HEK293 (cell line): ENCODE data around the gene PLD3.
A peak's percentile ranks its signal among the peaks of the same experiment; 100 is the strongest.

Experiments used
- BCL11B ChIP-seq: fragments of 450-650 bp; formaldehyde crosslinking; IDR thresholded peaks from 2 replicates; pipeline ENCODE4 v1.5.1; 2016; ENCODE audit warnings: low read depth, missing biosample characterization, missing genetic modification characterization
- GLI2 ChIP-seq: fragments of 450-650 bp; formaldehyde crosslinking; IDR thresholded peaks from 2 replicates; pipeline ENCODE4; 2017; ENCODE audit warnings: missing biosample characterization, missing genetic modification characterization, low read depth, borderline replicate concordance
- KLF10 ChIP-seq: fragments of 450-650 bp; IDR thresholded peaks from 2 replicates; pipeline ENCODE4 v1.5.1; 2018; ENCODE audit warnings: missing biosample characterization, mild to moderate bottlenecking, missing genetic modification characterization
- SCRT1 ChIP-seq: fragments of 450-650 bp; formaldehyde crosslinking; IDR thresholded peaks from 2 replicates; pipeline ENCODE4 v1.5.1; 2016; ENCODE audit warnings: missing biosample characterization, missing genetic modification characterization, borderline replicate concordance
- SCRT2 ChIP-seq: fragments of 450-650 bp; formaldehyde crosslinking; IDR thresholded peaks from 2 replicates; pipeline ENCODE4 v1.5.1; 2016; ENCODE audit warnings: missing biosample characterization, missing genetic modification characterization
- SP7 ChIP-seq: fragments of 450-650 bp; formaldehyde crosslinking; IDR thresholded peaks from 2 replicates; pipeline ENCODE4 v1.5.1; 2016; ENCODE audit warnings: missing biosample characterization, missing genetic modification characterization
- ZBTB17 ChIP-seq: fragments of 450-650 bp; formaldehyde crosslinking; IDR thresholded peaks from 2 replicates; pipeline ENCODE4 v1.5.1; 2016; ENCODE audit warnings: missing biosample characterization, missing genetic modification characterization
- ZBTB8A ChIP-seq: fragments of 450-650 bp; formaldehyde crosslinking; IDR thresholded peaks from 2 replicates; pipeline ENCODE4 v1.5.1; 2016; ENCODE audit warnings: missing biosample characterization, missing genetic modification characterization
- ZFHX2 ChIP-seq: fragments of 450-650 bp; formaldehyde crosslinking; conservative IDR thresholded peaks from 2 replicates; pipeline ENCODE4 v1.5.1; 2016; ENCODE audit warnings: missing biosample characterization, missing genetic modification characterization
- ZNF157 ChIP-seq: fragments of 450-650 bp; formaldehyde crosslinking; IDR thresholded peaks from 2 replicates; pipeline ENCODE4 v1.5.1; 2016; ENCODE audit warnings: missing biosample characterization, missing genetic modification characterization
- ZNF16 ChIP-seq: fragments of 450-650 bp; formaldehyde crosslinking; IDR thresholded peaks from 2 replicates; pipeline ENCODE4 v1.5.1; 2016; ENCODE audit warnings: low read depth, missing biosample characterization, missing genetic modification characterization
- ZNF169 ChIP-seq: fragments of 450-650 bp; formaldehyde crosslinking; IDR thresholded peaks from 2 replicates; pipeline ENCODE4 v1.5.1; 2016; ENCODE audit warnings: missing biosample characterization, missing genetic modification characterization
- ZNF214 ChIP-seq: fragments of 450-650 bp; formaldehyde crosslinking; IDR thresholded peaks from 2 replicates; pipeline ENCODE4 v1.5.1; 2017; ENCODE audit warnings: missing biosample characterization, mild to moderate bottlenecking, missing genetic modification characterization, borderline replicate concordance
- ZNF223 ChIP-seq: fragments of 450-650 bp; formaldehyde crosslinking; IDR thresholded peaks from 2 replicates; pipeline ENCODE4 v1.5.1; 2016; ENCODE audit warnings: missing biosample characterization, missing genetic modification characterization
- ZNF23 ChIP-seq: fragments of 450-650 bp; formaldehyde crosslinking; IDR thresholded peaks from 2 replicates; pipeline ENCODE4 v1.5.1; 2016; ENCODE audit warnings: missing biosample characterization, missing genetic modification characterization, borderline replicate concordance
- ZNF302 ChIP-seq: fragments of 450-650 bp; formaldehyde crosslinking; IDR thresholded peaks from 2 replicates; pipeline ENCODE4 v1.5.1; 2016; ENCODE audit warnings: missing biosample characterization, missing genetic modification characterization, low read depth
- ZNF311 ChIP-seq: fragments of 450-650 bp; formaldehyde crosslinking; IDR thresholded peaks from 2 replicates; pipeline ENCODE4 v1.5.1; 2017; ENCODE audit warnings: missing biosample characterization, missing genetic modification characterization, borderline replicate concordance
- ZNF324 ChIP-seq: fragments of 450-650 bp; formaldehyde crosslinking; IDR thresholded peaks from 2 replicates; pipeline ENCODE4 v1.5.1; 2016; ENCODE audit warnings: missing biosample characterization, missing genetic modification characterization
- ZNF366 ChIP-seq: fragments of 450-650 bp; formaldehyde crosslinking; conservative IDR thresholded peaks from 2 replicates; pipeline ENCODE4 v1.5.1; 2016; ENCODE audit warnings: missing biosample characterization, missing genetic modification characterization
- ZNF514 ChIP-seq: fragments of 450-650 bp; formaldehyde crosslinking; IDR thresholded peaks from 2 replicates; pipeline ENCODE4 v1.5.1; 2016; ENCODE audit warnings: missing biosample characterization, missing genetic modification characterization
- ZNF530 ChIP-seq: fragments of 450-650 bp; formaldehyde crosslinking; IDR thresholded peaks from 2 replicates; pipeline ENCODE4 v1.5.1; 2016; ENCODE audit warnings: low read depth, missing biosample characterization, missing genetic modification characterization
- ZNF548 ChIP-seq: fragments of 450-650 bp; formaldehyde crosslinking; IDR thresholded peaks from 2 replicates; pipeline ENCODE4 v1.5.1; 2016; ENCODE audit warnings: missing biosample characterization, missing genetic modification characterization
- ZNF549 ChIP-seq: fragments of 450-650 bp; IDR thresholded peaks from 2 replicates; pipeline ENCODE4 v1.5.1; 2018; ENCODE audit warnings: missing biosample characterization, missing genetic modification characterization, mild to moderate bottlenecking, inconsistent platforms, moderate library complexity
- ZNF610 ChIP-seq: fragments of 450-650 bp; formaldehyde crosslinking; IDR thresholded peaks from 2 replicates; pipeline ENCODE4 v1.5.1; 2016; ENCODE audit warnings: missing biosample characterization, missing genetic modification characterization, borderline replicate concordance
- ZNF626 ChIP-seq: fragments of 450-650 bp; sonication (Bioruptor Pico); formaldehyde crosslinking; IDR thresholded peaks from 2 replicates; pipeline ENCODE4 v1.5.1; 2018; ENCODE audit warnings: missing biosample characterization, missing genetic modification characterization, inconsistent platforms
- ZNF777 ChIP-seq: fragments of 450-650 bp; formaldehyde crosslinking; IDR thresholded peaks from 2 replicates; pipeline ENCODE4 v1.5.1; 2017; ENCODE audit warnings: missing biosample characterization, missing genetic modification characterization, borderline replicate concordance
- ZNF837 ChIP-seq: fragments of 450-650 bp; formaldehyde crosslinking; IDR thresholded peaks from 2 replicates; pipeline ENCODE4 v1.5.1; 2016; ENCODE audit warnings: missing biosample characterization, missing genetic modification characterization
- ZSCAN30 ChIP-seq: fragments of 450-650 bp; IDR thresholded peaks from 2 replicates; pipeline ENCODE4 v1.5.1; 2018; ENCODE audit warnings: missing biosample characterization, mild to moderate bottlenecking, missing genetic modification characterization, moderate library complexity
- TF ChIP-seq, protein P1 (sequence below): fragments of 450-650 bp; formaldehyde crosslinking; IDR thresholded peaks from 2 replicates; pipeline ENCODE4 v1.5.1; 2016; ENCODE audit warnings: missing biosample characterization, missing genetic modification characterization
- TF ChIP-seq, protein P2 (sequence below): sonication (generic); formaldehyde crosslinking; IDR thresholded peaks from 2 replicates; pipeline ENCODE4 v1.8.1; 2022; ENCODE audit warnings: mild to moderate bottlenecking, moderate library complexity, missing genetic modification reagents
- TF ChIP-seq, protein P3 (sequence below): fragments of 450-650 bp; formaldehyde crosslinking; IDR thresholded peaks from 2 replicates; pipeline ENCODE4 v1.5.1; 2017; ENCODE audit warnings: missing biosample characterization, mild to moderate bottlenecking, missing genetic modification characterization, moderate library complexity
- TF ChIP-seq, protein P4 (sequence below): fragments of 450-650 bp; formaldehyde crosslinking; IDR thresholded peaks from 2 replicates; pipeline ENCODE4 v1.5.1; 2017; ENCODE audit warnings: missing biosample characterization, missing genetic modification characterization
- TF ChIP-seq, protein P5 (sequence below): IDR thresholded peaks from 2 replicates; pipeline ENCODE4 v1.6.1; 2011; ENCODE audit warnings: mild to moderate bottlenecking, low read depth, low read length, borderline replicate concordance
- TF ChIP-seq, protein P6 (sequence below): fragments of 450-650 bp; formaldehyde crosslinking; IDR thresholded peaks from 2 replicates; pipeline ENCODE4 v1.5.1; 2016; ENCODE audit warnings: missing biosample characterization, missing genetic modification characterization

Gene PLD3

DNA sequence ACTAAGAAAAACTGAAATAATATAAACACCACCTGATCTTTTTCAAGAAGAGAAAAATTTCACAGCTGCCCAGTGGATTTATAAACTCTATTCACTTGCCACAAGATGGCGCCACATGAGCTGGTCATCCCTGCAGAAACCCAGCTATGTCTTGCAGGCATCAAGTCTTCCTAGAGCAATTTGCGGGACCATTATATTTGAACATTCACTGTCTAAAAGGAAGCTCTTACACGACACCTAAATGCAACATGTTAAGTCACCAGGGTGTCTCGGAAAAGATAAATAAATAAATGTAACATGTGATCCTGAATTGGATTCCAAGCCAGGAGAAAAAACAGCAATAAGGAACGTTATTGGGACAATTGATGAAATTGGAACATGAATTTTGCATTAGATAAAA lies 43.1 kb upstream of the PLD3 start (continued):
- TF ChIP-seq ZNF16 (no peak), ZNF610 (tag by site-specific recombination) (no peak), ZNF214 (no peak), ZNF530 (tag by site-specific recombination) (no peak), ZSCAN30 (tag by site-specific recombination) (0 out of 2 replicates have a peak, but pooled peaks have one; percentile 59), ZNF626 (0 out of 2 replicates have a peak, but pooled peaks have one; percentile 16), ZNF223 (tag by site-specific recombination) (no peak), ZNF157 (tag by site-specific recombination) (no peak), ZBTB8A (no peak), GLI2 (tag by site-specific recombination) (no peak), SCRT1 (tag by site-specific recombination) (no peak), ZNF777 (tag by site-specific recombination) (no peak), ZNF169 (tag by site-specific recombination) (no peak), ZBTB17 (tag by site-specific recombination) (peak; percentile 66; the same call in 1 of the 2 replicates), ZNF514 (tag by site-specific recombination) (no peak), ZNF311 (no peak), ZNF366 (tag by site-specific recombination) (no peak), ZNF549 (tag by site-specific recombination) (no peak), ZNF548 (tag by site-specific recombination) (no peak), KLF10 (tag by site-specific recombination) (peak; percentile 42; the same call in 1 of the 2 replicates), ZFHX2 (tag by site-specific recombination) (no peak), ZNF302 (no peak), ZNF324 (tag by site-specific recombination) (no peak), ZNF837 (tag by site-specific recombination) (no peak), SP7 (tag by site-specific recombination) (0 out of 2 replicates have a peak, but pooled peaks have one; percentile 49), BCL11B (tag by site-specific recombination) (no peak), ZNF23 (no peak), SCRT2 (tag by site-specific recombination) (peak; percentile 74)
- TF ChIP-seq, protein P1, sequence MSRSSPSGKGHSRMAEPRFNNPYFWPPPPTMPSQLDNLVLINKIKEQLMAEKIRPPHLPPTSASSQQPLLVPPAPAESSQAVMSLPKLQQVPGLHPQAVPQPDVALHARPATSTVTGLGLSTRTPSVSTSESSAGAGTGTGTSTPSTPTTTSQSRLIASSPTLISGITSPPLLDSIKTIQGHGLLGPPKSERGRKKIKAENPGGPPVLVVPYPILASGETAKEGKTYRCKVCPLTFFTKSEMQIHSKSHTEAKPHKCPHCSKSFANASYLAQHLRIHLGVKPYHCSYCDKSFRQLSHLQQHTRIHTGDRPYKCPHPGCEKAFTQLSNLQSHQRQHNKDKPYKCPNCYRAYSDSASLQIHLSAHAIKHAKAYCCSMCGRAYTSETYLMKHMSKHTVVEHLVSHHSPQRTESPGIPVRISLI (tag by site-specific recombination) = no peak
- TF ChIP-seq, protein P2, sequence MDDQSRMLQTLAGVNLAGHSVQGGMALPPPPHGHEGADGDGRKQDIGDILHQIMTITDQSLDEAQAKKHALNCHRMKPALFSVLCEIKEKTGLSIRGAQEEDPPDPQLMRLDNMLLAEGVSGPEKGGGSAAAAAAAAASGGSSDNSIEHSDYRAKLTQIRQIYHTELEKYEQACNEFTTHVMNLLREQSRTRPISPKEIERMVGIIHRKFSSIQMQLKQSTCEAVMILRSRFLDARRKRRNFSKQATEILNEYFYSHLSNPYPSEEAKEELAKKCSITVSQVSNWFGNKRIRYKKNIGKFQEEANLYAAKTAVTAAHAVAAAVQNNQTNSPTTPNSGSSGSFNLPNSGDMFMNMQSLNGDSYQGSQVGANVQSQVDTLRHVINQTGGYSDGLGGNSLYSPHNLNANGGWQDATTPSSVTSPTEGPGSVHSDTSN (CRISPR knock-in tag) = no peak
- TF ChIP-seq, protein P3, sequence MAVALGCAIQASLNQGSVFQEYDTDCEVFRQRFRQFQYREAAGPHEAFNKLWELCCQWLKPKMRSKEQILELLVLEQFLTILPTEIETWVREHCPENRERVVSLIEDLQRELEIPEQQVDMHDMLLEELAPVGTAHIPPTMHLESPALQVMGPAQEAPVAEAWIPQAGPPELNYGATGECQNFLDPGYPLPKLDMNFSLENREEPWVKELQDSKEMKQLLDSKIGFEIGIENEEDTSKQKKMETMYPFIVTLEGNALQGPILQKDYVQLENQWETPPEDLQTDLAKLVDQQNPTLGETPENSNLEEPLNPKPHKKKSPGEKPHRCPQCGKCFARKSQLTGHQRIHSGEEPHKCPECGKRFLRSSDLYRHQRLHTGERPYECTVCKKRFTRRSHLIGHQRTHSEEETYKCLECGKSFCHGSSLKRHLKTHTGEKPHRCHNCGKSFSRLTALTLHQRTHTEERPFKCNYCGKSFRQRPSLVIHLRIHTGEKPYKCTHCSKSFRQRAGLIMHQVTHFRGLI (tag by site-specific recombination) = no peak; the same call in 1 of the 2 replicates
- TF ChIP-seq, protein P4, sequence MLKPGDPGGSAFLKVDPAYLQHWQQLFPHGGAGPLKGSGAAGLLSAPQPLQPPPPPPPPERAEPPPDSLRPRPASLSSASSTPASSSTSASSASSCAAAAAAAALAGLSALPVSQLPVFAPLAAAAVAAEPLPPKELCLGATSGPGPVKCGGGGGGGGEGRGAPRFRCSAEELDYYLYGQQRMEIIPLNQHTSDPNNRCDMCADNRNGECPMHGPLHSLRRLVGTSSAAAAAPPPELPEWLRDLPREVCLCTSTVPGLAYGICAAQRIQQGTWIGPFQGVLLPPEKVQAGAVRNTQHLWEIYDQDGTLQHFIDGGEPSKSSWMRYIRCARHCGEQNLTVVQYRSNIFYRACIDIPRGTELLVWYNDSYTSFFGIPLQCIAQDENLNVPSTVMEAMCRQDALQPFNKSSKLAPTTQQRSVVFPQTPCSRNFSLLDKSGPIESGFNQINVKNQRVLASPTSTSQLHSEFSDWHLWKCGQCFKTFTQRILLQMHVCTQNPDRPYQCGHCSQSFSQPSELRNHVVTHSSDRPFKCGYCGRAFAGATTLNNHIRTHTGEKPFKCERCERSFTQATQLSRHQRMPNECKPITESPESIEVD (tag by site-specific recombination) = no peak
- TF ChIP-seq, protein P5, sequence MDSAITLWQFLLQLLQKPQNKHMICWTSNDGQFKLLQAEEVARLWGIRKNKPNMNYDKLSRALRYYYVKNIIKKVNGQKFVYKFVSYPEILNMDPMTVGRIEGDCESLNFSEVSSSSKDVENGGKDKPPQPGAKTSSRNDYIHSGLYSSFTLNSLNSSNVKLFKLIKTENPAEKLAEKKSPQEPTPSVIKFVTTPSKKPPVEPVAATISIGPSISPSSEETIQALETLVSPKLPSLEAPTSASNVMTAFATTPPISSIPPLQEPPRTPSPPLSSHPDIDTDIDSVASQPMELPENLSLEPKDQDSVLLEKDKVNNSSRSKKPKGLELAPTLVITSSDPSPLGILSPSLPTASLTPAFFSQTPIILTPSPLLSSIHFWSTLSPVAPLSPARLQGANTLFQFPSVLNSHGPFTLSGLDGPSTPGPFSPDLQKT = no peak
- TF ChIP-seq, protein P6, sequence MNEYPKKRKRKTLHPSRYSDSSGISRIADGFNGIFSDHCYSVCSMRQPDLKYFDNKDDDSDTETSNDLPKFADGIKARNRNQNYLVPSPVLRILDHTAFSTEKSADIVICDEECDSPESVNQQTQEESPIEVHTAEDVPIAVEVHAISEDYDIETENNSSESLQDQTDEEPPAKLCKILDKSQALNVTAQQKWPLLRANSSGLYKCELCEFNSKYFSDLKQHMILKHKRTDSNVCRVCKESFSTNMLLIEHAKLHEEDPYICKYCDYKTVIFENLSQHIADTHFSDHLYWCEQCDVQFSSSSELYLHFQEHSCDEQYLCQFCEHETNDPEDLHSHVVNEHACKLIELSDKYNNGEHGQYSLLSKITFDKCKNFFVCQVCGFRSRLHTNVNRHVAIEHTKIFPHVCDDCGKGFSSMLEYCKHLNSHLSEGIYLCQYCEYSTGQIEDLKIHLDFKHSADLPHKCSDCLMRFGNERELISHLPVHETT (tag by site-specific recombination) = no peak
